Measurements from ENCODE around the gene SNCG.

SNCG gene

GRCh38 chr10:86964847-86965190, 6.4 kb downstream of the SNCG start:
- TF ChIP-seq, protein P1, sequence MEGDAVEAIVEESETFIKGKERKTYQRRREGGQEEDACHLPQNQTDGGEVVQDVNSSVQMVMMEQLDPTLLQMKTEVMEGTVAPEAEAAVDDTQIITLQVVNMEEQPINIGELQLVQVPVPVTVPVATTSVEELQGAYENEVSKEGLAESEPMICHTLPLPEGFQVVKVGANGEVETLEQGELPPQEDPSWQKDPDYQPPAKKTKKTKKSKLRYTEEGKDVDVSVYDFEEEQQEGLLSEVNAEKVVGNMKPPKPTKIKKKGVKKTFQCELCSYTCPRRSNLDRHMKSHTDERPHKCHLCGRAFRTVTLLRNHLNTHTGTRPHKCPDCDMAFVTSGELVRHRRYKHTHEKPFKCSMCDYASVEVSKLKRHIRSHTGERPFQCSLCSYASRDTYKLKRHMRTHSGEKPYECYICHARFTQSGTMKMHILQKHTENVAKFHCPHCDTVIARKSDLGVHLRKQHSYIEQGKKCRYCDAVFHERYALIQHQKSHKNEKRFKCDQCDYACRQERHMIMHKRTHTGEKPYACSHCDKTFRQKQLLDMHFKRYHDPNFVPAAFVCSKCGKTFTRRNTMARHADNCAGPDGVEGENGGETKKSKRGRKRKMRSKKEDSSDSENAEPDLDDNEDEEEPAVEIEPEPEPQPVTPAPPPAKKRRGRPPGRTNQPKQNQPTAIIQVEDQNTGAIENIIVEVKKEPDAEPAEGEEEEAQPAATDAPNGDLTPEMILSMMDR (conservative IDR thresholded peaks at IDR 0.05; ENCODE audit: low read depth, low read length): no peak
- Histone ChIP-seq H2AFZ (ENCODE audit: low read depth) (no peak overlapping the region), H3K4me3 (IDR thresholded peaks at IDR 0.05; ENCODE audit: insufficient read depth, low read depth, low read length) (no peak overlapping the region), H3K79me2 (ENCODE audit: insufficient read depth, low read depth) (no peaks in the 10 kb centered on the region), H4K20me1 (ENCODE audit: insufficient read depth) (no peaks in the 10 kb centered on the region), H3K4me1 (ENCODE audit: low read depth, poor library complexity, severe bottlenecking) (peaks cover 7% of the 10 kb centered on the region), H3K27me3 (ENCODE audit: insufficient read depth, low read depth) (no peaks in the 10 kb centered on the region), H3K9ac (no peak overlapping the region), H3K27ac (no peak overlapping the region), H3K4me2 (no peak overlapping the region), H3K36me3 (ENCODE audit: insufficient read depth) (no peaks in the 10 kb centered on the region)

DNA sequence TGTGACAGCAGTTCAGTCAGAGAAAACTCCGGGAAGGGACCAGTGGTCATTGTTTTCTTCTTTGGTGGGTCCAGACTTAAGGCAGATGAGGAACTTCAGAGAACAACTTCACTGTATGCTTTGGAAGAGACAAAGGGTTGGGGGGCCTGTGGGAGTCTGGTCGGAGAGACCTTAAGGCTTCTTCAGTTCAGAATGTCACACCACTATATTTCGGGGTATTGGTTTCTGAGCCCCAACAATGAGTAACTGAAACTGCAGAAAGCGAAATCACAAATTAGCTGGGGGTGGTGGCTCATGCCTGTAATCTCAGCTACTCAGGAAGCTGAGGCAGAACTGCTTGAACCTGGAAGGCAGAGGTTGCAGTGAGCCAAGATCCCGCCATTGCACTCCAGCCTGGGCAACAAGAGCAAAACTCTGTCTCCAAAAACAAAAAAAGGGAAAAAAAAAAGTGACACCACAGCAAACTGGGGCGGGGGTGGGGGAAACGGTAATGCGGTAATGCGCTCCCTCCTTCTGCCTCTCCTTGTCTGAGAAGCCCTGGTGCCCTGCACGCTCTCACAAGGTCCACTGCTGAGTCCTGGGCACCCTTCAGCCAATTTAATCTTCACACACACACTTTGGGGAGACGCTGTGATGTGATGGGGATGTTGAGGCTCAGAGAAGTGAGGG, 7.7 kb downstream of the SNCG start:
- no peaks in the 10 kb centered on the region for H3K79me2 ChIP-seq (ENCODE audit: insufficient read depth, low read depth)
- H2AFZ ChIP-seq (ENCODE audit: low read depth): peak overlapping the region; percentile 49; the same call in 1 of the 2 replicates
- no peaks in the 10 kb centered on the region for H3K36me3 ChIP-seq (ENCODE audit: insufficient read depth)
- no peak overlapping the region for H3K4me3 ChIP-seq (IDR thresholded peaks at IDR 0.05; ENCODE audit: insufficient read depth, low read depth, low read length)
- no peaks in the 10 kb centered on the region for H4K20me1 ChIP-seq (ENCODE audit: insufficient read depth)
- H3K27ac ChIP-seq: no peak overlapping the region
- no peak overlapping the region for H3K4me2 ChIP-seq
- H3K4me1 ChIP-seq (ENCODE audit: low read depth, poor library complexity, severe bottlenecking): no peaks in the 10 kb centered on the region
- H3K27me3 ChIP-seq (ENCODE audit: insufficient read depth, low read depth): no peaks in the 10 kb centered on the region
- no peak overlapping the region for H3K9ac ChIP-seq
- TF ChIP-seq, protein P1 (conservative IDR thresholded peaks at IDR 0.05; ENCODE audit: low read depth, low read length): no peak

GRCh38 chr10:86967481-86967941, 9.1 kb downstream of the SNCG start:
- no peaks in the 10 kb centered on the region for H3K4me1 ChIP-seq (ENCODE audit: low read depth, poor library complexity, severe bottlenecking)
- H3K27me3 ChIP-seq (ENCODE audit: insufficient read depth, low read depth): no peaks in the 10 kb centered on the region
- H3K9ac ChIP-seq: no peak overlapping the region
- no peak overlapping the region for H3K4me3 ChIP-seq (IDR thresholded peaks at IDR 0.05; ENCODE audit: insufficient read depth, low read depth, low read length)
- H3K36me3 ChIP-seq (ENCODE audit: insufficient read depth): no peaks in the 10 kb centered on the region
- TF ChIP-seq, protein P1 (conservative IDR thresholded peaks at IDR 0.05; ENCODE audit: low read depth, low read length): no peak
- no peaks in the 10 kb centered on the region for H4K20me1 ChIP-seq (ENCODE audit: insufficient read depth)
- H3K27ac ChIP-seq: no peak overlapping the region
- H3K4me2 ChIP-seq: no peak overlapping the region
- no peaks in the 10 kb centered on the region for H3K79me2 ChIP-seq (ENCODE audit: insufficient read depth, low read depth)
- H2AFZ ChIP-seq (ENCODE audit: low read depth): no peak overlapping the region

- TF ChIP-seq, protein P1 (conservative IDR thresholded peaks at IDR 0.05; ENCODE audit: low read depth, low read length): no peak
- H3K79me2 ChIP-seq (ENCODE audit: insufficient read depth, low read depth): no peaks in the 10 kb centered on the region
- H3K27me3 ChIP-seq (ENCODE audit: insufficient read depth, low read depth): no peaks in the 10 kb centered on the region
- H3K27ac ChIP-seq: no peak within 1 kb of the TSS
- H3K4me1 ChIP-seq (ENCODE audit: low read depth, poor library complexity, severe bottlenecking): no peaks in the 10 kb centered on the region
- no peak within 1 kb of the TSS for H3K9ac ChIP-seq
- no peaks in the 10 kb centered on the region for H3K36me3 ChIP-seq (ENCODE audit: insufficient read depth)
- H3K4me3 ChIP-seq (IDR thresholded peaks at IDR 0.05; ENCODE audit: insufficient read depth, low read depth, low read length): no peak within 1 kb of the TSS
- no peak within 1 kb of the TSS for H3K4me2 ChIP-seq
- no peaks in the 10 kb centered on the region for H4K20me1 ChIP-seq (ENCODE audit: insufficient read depth)
- no peak within 1 kb of the TSS for H2AFZ ChIP-seq (ENCODE audit: low read depth)
These were observed 10.0 kb downstream of the SNCG start, which contains the start of gene ADIRF for GRCh38 chr10:86968271-86968993. Gene ADIRF (plus strand): TSS chr10:86968482. CDS start chr10:86968545, 63 bp downstream.
